ENCODE data around the gene HMGN3. TPM values are rescaled to one million over a fixed set of nuclear protein-coding genes. Genes with fewer than 3 reads are reported as not detected.

HMGN3 gene
- total and polyA plus RNA-seq, 2 donors (not counting 3 experiments of a cell fraction or from before 2014, with no cell fraction given): 40.1 to 75.1 TPM

DNA sequence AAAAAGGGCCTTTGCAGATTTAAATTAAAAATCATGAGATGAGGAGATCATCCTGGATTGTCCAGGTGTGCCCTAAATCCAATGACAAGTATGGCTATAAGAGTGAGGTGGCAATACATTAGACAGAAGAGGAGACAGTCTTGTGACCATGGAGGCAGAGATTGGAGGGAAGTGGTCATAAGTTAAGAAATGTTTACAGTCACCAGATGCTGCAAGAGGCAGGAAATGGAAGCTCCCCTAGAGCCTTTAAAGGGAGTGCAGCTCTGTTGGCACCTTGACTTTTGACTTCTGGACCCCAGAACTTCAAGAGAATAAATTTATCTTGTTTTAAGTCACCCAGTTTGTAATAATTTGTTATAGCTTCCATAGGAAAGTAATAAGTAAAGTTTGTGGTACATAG, 61.1 kb downstream of the HMGN3 start:
- dilution Hi-C loops (cut with MboI; ENCODE audit: extremely low pct_ligation_motif_present, low sequenced_read_pairs): no loop called here
- Histone ChIP-seq H3K9me1 (replicated peaks; ENCODE audit: control insufficient read depth, extremely low read depth, insufficient read depth, low read length) (no peaks in the 10 kb centered on the region), H3K4me1 (ENCODE audit: control insufficient read depth, extremely low read depth, insufficient read depth, low read length) (peaks cover 3% of the 10 kb centered on the region), H3K27me3 (ENCODE audit: control insufficient read depth in 2 of 2, insufficient read depth in 2 of 2, low read length in 2 of 2) (no peaks in the 10 kb centered on the region), H3K4me3 (replicated peaks in 1 of 3; ENCODE audit: insufficient read depth in 1 of 3, low read depth in 1 of 3, low read length in 3 of 3) (no peak overlapping the region), H3K27ac (ENCODE audit: insufficient read depth, low read depth, low read length) (no peak overlapping the region), H3K9me3 (replicated peaks; ENCODE audit: control insufficient read depth, insufficient read depth, low read length) (no peaks in the 10 kb centered on the region), H3K4me2 (ENCODE audit: insufficient read depth, low read length) (no peak overlapping the region), H4K20me1 (replicated peaks; ENCODE audit: control insufficient read depth, extremely low read depth, insufficient read depth, low read length) (no peaks in the 10 kb centered on the region), H3K79me2 (ENCODE audit: control insufficient read depth, insufficient read depth, low read length) (no peaks in the 10 kb centered on the region), H3K36me3 (ENCODE audit: control insufficient read depth in 2 of 2, extremely low read depth in 1 of 2, insufficient read depth in 2 of 2, low read length in 2 of 2) (no peaks in the 10 kb centered on the region), H2AFZ (ENCODE audit: low read depth, low read length) (no peak overlapping the region), H3K9ac (replicated peaks; ENCODE audit: extremely low read depth, insufficient read depth, low read length) (no peak overlapping the region)
- FAIRE-seq (no peak), DNase-seq (ENCODE audit: low read depth, low spot score) (no peak)
- no peak for TF ChIP-seq MAX (IDR thresholded peaks at IDR 0.05; ENCODE audit: insufficient read depth, insufficient read length)
- TF ChIP-seq EZH2 (IDR thresholded peaks at IDR 0.05; ENCODE audit: borderline replicate concordance, low read depth, low read length, severe bottlenecking): no peak
- no peak for TF ChIP-seq CTCF (IDR thresholded peaks at IDR 0.05; ENCODE audit: extremely low read depth in 1 of 2, insufficient read depth in 1 of 2, low read depth in 1 of 2, low read length in 2 of 2)
- TF ChIP-seq FOS (IDR thresholded peaks at IDR 0.05; ENCODE audit: borderline replicate concordance, insufficient read depth, low read length): no peak
- no peak for TF ChIP-seq POLR2A (IDR thresholded peaks at IDR 0.05; ENCODE audit: low read depth, low read length)
- no peak for TF ChIP-seq GATA2 (IDR thresholded peaks at IDR 0.05; ENCODE audit: insufficient read depth, insufficient read length, low read depth, low read length)
- no peak for TF ChIP-seq POLR2AphosphoS5 (IDR thresholded peaks at IDR 0.05; ENCODE audit: insufficient read depth, low read depth, low read length)
- TF ChIP-seq MYC (IDR thresholded peaks at IDR 0.05; ENCODE audit: low read depth, low read length): no peak
- ChIA-PET CTCF (interaction anchor here (0.6 to 1.8 kb wide), 3 partner anchors 9 to 60 kb away, joined by 3 to 5 read pairs (median 3); no protein-coding TSS in a partner anchor), POLR2A (no interaction called here)
- intact Hi-C loops (cut with micrococcal nuclease): no loop called here
- BruUV-seq (replicated peaks): no TSS peak
